C4-2B (cell line): ENCODE results near the gene ACSF3.

ENCODE experiments used
- H3K27ac ChIP-seq: fragments of 450-650 bp; 2 replicates; pipeline ENCODE4 v1.5.1; 2017
- CTCF ChIP-seq: fragments of 450-650 bp; conservative IDR thresholded peaks from 2 replicates; pipeline ENCODE4 v1.5.1; 2017; ENCODE audit warnings: mild to moderate bottlenecking
- ZFX ChIP-seq: fragments of 450-650 bp; IDR thresholded peaks from 2 replicates; pipeline ENCODE4 v1.6.1; 2017

ACSF3 gene

DNA sequence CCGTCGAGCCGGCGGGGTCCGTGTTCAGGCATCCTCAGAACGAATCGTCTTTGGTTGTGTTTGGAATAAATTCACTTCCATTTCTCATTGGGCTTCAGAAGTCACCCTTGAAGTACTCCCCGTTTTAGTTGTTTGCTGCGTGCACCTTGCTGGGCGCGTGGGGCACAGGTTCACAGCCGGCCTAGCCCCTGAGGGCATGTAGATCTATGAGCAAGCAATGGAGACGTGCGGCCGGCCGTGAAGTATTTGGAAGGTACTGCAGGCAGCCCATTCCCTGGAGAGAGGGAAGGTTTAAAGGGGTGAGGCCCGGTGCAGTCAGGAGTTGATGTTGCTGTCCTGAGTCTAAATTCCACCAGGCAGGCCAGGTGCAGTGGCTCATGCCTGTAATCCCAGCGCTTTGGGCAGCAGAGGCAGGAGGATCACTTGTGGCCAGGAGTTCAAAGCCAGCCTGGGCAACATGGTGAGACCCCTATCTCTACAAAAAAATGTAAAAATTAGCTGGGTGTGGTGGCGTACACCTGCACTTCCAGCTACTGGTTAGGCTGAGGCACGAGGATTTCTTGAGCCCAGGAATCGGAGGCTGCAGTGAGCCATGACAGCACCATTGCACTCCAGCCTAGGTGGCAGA, 714 bp downstream of the ACSF3 start:
- TF ChIP-seq CTCF (no peak), ZFX (no peak)
- H3K27ac ChIP-seq = peak overlapping the region; percentile 78

GRCh38 chr16:89094880-89095258, 1.2 kb downstream of the ACSF3 start:
- TF ChIP-seq CTCF = no peak
- no peak for TF ChIP-seq ZFX
- H3K27ac ChIP-seq = peak overlapping the region; percentile 78; the same call in 1 of the 2 replicates

DNA sequence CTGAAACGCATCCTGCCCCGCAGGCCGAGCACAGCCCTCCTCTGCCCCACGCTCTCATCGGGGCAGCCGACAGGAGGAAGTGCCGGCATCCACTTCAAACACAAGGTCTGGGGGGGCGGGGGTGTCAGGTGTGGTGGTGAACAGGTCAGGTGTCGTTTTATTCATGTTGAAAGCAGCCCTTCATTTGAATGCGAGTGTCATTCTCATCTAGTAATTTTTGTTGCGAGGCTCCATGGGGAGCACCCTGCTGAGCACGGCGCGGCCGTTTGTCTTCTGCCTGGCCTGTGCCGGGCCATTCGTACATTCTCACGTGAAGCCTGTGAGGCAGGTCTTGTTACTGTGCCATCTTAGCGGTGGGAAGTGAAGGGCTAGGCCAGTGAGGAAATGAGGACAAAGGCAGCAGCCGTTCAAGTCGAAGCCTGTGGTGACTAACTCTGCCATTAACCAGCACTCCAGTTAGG, 1.9 kb downstream of the ACSF3 start:
- no peak for TF ChIP-seq ZFX
- no peak for TF ChIP-seq CTCF
- no peak overlapping the region for H3K27ac ChIP-seq

DNA sequence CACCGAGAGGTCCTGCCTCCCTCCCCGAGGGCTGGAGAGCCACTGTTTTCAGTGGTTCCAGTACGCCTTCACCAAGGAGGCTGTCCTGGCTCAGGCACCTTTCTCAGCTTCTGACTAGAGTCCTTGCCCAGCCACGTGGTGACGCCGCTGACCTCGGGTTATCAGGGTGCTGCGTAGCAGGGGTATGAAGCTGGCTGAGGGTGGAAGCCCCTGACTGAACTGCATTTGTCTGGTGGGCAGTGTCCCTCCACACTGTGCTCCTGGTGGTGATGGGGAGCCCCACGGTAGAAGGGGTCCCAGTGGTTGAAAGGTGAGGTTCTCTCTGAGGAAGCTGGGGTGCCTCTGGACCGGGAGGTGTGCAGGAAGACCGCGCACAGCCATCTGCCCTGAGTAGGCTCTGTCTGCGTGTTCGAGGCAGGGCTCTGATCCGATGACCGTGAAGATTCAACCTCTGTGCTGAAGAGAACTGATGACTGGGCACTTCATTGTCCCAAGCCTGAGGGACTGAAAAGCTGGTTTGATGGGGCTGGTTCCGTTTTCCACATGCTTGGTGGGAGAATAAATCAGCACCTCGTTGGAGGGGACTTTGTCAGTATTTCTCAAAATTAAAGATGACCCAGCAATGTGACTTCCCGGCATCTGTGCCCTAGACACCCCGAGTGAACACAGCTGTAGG, 2.5 kb downstream of the ACSF3 start:
- no peak for TF ChIP-seq CTCF
- no peak for TF ChIP-seq ZFX
- H3K27ac ChIP-seq = no peak overlapping the region

GRCh38 chr16:89096768-89097391, 3.2 kb downstream of the ACSF3 start:
- peak overlapping the region; percentile 45 for H3K27ac ChIP-seq

DNA sequence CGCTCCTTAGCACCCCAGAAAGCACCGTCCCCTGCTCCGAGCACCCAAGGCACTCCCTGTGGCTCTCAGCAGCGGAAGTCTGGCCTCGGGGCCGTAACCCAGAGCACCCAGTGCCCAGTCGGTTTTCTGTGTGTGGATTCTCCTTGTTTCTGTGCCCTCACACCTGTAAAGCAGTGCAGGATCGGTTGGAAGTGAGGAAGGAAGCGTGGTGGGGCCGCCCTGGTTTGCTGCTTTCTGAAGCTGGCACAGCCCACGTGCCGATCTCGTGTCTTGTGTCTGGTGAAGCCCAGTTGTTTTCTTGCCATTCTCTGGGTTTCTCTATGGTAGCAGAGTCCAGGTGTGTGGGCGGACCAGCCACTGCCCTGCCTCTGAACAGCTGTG, 3.7 kb downstream of the ACSF3 start:
- H3K27ac ChIP-seq = peak overlapping the region; percentile 45
- TF ChIP-seq ZFX = no peak
- no peak for TF ChIP-seq CTCF

More at GRCh38 chr16:89096768-89097391, 3.2 kb downstream of the ACSF3 start:
- TF ChIP-seq ZFX (no peak), CTCF (no peak)

- peak overlapping the region; percentile 45 for H3K27ac ChIP-seq
- TF ChIP-seq CTCF = no peak
- TF ChIP-seq ZFX = no peak
Observed at GRCh38 chr16:89098767-89099430, 5.2 kb downstream of the ACSF3 start.
